NB4 (cell line): ENCODE data around the gene CRIP2.
A peak's percentile ranks its signal among the peaks of the same experiment; 100 is the strongest.

Experiments used
- DNase-seq: peaks from one replicate; pipeline ENCODE4 v3.0.0; 2010; ENCODE audit warnings: low read depth
- H3K4me3 ChIP-seq: one replicate; pipeline ENCODE4 v1.5.1; 2011; ENCODE audit warnings: mild to moderate bottlenecking, low read depth, low read length, moderate library complexity
- MYC ChIP-seq: IDR thresholded peaks from 2 replicates; pipeline ENCODE4 v1.6.1; 2011; ENCODE audit warnings: low read depth, low read length
- POLR2A ChIP-seq: IDR thresholded peaks from 2 replicates; pipeline ENCODE4 v1.6.1; 2011; ENCODE audit warnings: mild to moderate bottlenecking; ENCODE audit not compliant: insufficient read length; ENCODE audit errors: extremely low read depth
- TF ChIP-seq, protein P1 (sequence below): IDR thresholded peaks from 2 replicates; pipeline ENCODE4 v1.6.1; 2011; ENCODE audit warnings: low read depth, low read length
- TF ChIP-seq, protein P2 (sequence below): IDR thresholded peaks from one replicate; pipeline ENCODE4 v1.5.1; 2012; ENCODE audit warnings: low read depth, low read length

The CRIP2 gene

DNA sequence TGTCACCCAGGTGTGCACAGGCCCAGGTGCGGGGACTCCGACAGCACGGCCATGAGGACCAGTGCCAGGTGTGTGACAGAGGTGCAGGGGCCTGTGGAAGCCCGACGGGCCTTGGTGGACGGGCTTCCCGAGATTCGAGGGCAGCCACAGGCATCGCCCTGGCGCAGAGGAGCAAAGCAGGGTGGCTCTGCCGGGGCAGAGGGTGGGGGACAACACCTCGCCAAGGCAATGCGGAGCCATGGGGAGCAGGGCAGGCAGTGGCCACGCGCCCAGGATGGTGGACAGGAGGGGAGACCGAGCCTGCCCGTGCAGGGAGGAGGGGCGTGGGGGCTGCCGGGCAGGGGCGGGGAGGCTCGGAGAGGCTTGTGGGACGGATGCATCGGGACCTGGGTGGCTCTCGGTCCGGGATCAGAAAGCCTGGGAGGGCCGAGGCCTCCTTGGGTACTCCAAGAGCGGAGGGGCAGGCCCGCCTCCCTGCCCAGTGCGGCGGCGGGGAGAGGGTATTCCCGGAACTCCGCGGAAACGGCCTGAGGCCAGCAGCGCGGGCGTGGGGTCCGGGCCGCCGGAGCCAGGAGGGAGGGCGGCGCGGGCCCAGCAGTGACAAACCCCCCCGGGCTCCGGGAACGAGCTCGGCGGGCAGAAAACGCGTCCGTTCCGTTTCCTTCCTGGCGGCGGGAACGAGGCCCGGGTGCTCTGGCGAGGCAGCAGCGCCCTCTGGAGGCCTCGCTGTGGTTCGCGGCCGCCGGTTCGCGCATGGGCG lies 53.4 kb downstream of the CRIP2 start:
- no peak overlapping the region for H3K4me3 ChIP-seq
- TF ChIP-seq, protein P1, sequence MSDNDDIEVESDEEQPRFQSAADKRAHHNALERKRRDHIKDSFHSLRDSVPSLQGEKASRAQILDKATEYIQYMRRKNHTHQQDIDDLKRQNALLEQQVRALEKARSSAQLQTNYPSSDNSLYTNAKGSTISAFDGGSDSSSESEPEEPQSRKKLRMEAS, result no peak; the same call in 1 of the 2 replicates
- TF ChIP-seq POLR2A, result peak; percentile 22
- TF ChIP-seq MYC, result peak; percentile 76
- TF ChIP-seq, protein P2, sequence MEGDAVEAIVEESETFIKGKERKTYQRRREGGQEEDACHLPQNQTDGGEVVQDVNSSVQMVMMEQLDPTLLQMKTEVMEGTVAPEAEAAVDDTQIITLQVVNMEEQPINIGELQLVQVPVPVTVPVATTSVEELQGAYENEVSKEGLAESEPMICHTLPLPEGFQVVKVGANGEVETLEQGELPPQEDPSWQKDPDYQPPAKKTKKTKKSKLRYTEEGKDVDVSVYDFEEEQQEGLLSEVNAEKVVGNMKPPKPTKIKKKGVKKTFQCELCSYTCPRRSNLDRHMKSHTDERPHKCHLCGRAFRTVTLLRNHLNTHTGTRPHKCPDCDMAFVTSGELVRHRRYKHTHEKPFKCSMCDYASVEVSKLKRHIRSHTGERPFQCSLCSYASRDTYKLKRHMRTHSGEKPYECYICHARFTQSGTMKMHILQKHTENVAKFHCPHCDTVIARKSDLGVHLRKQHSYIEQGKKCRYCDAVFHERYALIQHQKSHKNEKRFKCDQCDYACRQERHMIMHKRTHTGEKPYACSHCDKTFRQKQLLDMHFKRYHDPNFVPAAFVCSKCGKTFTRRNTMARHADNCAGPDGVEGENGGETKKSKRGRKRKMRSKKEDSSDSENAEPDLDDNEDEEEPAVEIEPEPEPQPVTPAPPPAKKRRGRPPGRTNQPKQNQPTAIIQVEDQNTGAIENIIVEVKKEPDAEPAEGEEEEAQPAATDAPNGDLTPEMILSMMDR, result peak; percentile 57
- DNase-seq, result peak; percentile 73

DNA sequence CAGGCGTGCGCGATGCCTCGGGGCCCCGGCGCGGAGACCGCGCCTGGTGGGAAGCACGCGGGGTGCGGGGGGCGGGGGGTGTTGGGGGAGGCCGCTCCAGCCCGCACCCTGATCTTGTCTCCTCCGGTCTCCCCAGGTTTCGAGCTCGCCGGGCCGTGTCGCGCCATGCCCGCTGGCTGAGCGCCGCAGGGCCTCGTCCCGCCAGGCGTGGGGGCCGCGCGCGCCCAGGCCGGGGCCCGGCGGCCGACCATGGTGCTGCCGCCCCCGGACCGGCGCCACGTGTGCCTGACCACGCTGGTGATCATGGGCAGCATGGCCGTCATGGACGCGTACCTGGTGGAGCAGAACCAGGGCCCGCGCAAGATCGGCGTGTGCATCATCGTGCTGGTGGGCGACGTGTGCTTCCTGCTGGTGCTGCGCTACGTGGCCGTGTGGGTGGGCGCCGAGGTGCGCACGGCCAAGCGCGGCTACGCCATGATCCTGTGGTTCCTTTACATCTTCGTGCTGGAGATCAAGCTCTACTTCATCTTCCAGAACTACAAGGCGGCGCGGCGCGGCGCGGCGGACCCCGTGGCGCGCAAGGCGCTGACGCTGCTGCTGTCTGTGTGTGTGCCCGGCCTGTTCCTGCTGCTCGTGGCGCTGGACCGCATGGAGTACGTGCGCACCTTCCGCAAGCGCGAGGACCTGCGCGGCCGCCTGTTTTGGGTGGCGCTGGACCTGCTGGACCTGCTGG lies 54.1 kb downstream of the CRIP2 start:
- DNase-seq, result no peak
- no peak overlapping the region for H3K4me3 ChIP-seq

DNA sequence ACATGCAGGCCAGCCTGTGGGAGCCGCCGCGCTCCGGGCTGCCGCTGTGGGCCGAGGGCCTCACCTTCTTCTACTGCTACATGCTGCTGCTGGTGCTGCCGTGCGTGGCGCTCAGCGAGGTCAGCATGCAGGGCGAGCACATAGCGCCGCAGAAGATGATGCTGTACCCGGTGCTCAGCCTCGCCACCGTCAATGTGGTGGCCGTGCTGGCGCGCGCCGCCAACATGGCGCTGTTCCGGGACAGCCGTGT lies 54.6 kb downstream of the CRIP2 start:
- DNase-seq, result no peak
- H3K4me3 ChIP-seq, result no peak overlapping the region
- TF ChIP-seq, protein P1, result no peak
- no peak for TF ChIP-seq POLR2A
- TF ChIP-seq MYC, result no peak
- TF ChIP-seq, protein P2, result no peak

More for the DNA sequence above, 54.1 kb downstream of the CRIP2 start:
- TF ChIP-seq, protein P2, result no peak
- TF ChIP-seq, protein P1, result peak; percentile 40; the same call in 1 of the 2 replicates
